Activated T-cell treated with anti-CD3 and anti-CD28 coated beads, Interleukin-2, amount 50 U/mL, for 4 hours (primary cell): ENCODE data around the gene PAIP2. TPM values are rescaled to one million over a fixed set of nuclear protein-coding genes. Genes with fewer than 3 reads are reported as not detected.
"Not testable (repeated sequence)": the region's sequence is repeated elsewhere in the genome, so short reads cannot be mapped to it uniquely, and the experiment has no call there.

ENCODE experiments used
- ATAC-seq, 2 donors: fragments of 200-7000 bp; cut with Tn5 transposase; one replicate each; pipeline ENCODE4 v1.10.0; 2021
- DNase-seq: peaks from one replicate; pipeline ENCODE4 v3.0.0-alpha.2; 2020
- H3K27me3 Mint-ChIP-seq: one replicate; pipeline ENCODE4 v1.8.0; 2021; ENCODE audit warnings: low read depth, mixed read lengths
- H3K36me3 Mint-ChIP-seq: one replicate; pipeline ENCODE4 v1.8.0; 2022; ENCODE audit warnings: mixed read lengths; ENCODE audit not compliant: insufficient read depth
- H3K4me1 Mint-ChIP-seq: one replicate; pipeline ENCODE4 v1.8.0; 2021; ENCODE audit warnings: low read depth, mixed read lengths
- H3K4me3 Mint-ChIP-seq: one replicate; pipeline ENCODE4 v1.8.0; 2021; ENCODE audit warnings: mild to moderate bottlenecking, moderate library complexity, mixed read lengths
- H3K9me3 Mint-ChIP-seq: one replicate; pipeline ENCODE4 v1.8.0; 2021; ENCODE audit warnings: mixed read lengths
- total RNA-seq, 3 donors: library from RNA; stranded (reverse); gene quantifications; one replicate each; pipeline ENCODE4 v1.2.1, GENCODE V29; 2021

The PAIP2 gene
- total RNA-seq, 3 donors from 2014 or later, result 47.0 to 59.9 (median 50.5) TPM

DNA sequence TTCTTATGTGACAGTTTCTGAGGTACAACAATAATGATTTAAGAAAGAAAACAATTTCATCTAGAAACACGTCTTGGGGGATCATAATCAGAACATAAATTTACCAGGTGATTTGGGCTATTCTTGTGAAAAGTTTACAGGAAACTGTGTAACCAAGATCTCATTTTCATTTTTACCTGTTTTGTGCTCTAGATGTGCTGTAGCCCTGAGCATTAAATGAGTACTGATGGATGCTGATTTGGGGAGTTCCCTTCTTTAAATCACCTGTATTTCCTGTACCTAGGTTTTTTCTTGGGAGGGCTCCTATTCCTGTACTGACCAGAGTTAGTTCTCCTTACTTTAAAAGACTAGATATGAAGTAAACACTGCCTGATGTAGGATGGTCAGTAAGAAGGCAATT, 35.5 kb upstream of the PAIP2 start:
- no peaks in the 10 kb centered on the region for H3K9me3 Mint-ChIP-seq
- no peaks in the 10 kb centered on the region for H3K27me3 Mint-ChIP-seq
- peaks cover 22% of the 10 kb centered on the region for H3K36me3 Mint-ChIP-seq
- H3K4me1 Mint-ChIP-seq, result peaks cover 95% of the 10 kb centered on the region
- peak overlapping the region; percentile 52 for H3K4me3 Mint-ChIP-seq
- DNase-seq (no peak), ATAC-seq (peak; percentile 40 to 52)

DNA sequence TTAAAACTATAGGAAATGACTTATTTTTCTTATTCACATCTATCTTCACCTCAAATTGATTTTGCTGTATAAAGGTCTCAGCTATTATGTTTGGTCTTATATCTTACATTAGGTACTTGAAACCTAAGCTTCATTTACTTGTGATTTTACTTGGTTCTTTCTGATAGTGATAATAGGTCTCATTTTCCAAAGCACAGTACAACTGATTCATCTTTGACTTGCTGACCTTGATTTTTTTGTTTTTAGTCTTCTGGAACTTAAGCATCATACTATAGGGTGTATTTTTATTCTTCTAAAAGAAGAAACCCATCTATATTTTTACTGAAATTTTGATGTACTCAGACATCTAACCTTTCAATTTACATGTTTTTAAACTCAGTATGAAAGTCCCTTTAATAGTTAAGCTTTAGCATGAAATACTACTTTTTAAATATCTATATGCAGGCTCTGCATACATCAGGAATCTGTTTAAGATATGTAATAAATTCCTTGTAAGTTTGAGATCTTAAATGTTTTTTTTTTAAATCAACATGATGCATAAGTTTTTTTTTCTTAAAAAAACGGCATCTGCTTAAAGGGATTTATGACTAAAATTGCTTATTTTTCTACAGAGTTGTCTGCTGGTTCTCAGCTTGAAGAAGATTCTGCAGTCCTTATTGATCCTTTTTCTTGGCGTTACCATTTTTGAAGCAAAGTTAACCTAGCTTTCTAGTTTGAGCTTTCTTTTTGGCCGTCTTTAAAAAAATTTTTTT, 34.9 kb upstream of the PAIP2 start:
- peak overlapping the region; percentile 37 for H3K4me3 Mint-ChIP-seq
- no peaks in the 10 kb centered on the region for H3K27me3 Mint-ChIP-seq
- no peaks in the 10 kb centered on the region for H3K9me3 Mint-ChIP-seq
- ATAC-seq (peak; percentile 43 to 49), DNase-seq (no peak)
- H3K4me1 Mint-ChIP-seq, result peaks cover 91% of the 10 kb centered on the region
- peaks cover 20% of the 10 kb centered on the region for H3K36me3 Mint-ChIP-seq

DNA sequence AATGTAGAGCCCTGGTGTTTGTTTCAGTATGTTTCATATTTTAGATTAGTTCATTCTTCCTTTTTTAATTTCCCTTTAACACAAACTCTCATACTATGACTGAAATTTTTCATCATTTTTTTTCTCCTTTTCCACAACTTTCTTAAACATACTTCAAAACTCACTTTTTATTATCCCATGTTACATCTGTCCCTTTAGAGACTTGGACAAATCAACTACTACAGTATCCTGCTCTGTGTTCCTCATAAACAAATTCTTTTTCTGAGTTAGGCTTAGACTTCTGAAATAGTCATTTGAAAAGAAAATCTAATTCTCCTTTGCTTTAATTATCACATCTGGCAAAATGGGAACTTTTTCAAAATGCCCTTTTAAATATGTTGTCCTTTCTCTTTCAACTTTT, 32.9 kb upstream of the PAIP2 start:
- Mint-ChIP-seq H3K4me1 (peaks cover 83% of the 10 kb centered on the region), H3K27me3 (no peaks in the 10 kb centered on the region)

DNA sequence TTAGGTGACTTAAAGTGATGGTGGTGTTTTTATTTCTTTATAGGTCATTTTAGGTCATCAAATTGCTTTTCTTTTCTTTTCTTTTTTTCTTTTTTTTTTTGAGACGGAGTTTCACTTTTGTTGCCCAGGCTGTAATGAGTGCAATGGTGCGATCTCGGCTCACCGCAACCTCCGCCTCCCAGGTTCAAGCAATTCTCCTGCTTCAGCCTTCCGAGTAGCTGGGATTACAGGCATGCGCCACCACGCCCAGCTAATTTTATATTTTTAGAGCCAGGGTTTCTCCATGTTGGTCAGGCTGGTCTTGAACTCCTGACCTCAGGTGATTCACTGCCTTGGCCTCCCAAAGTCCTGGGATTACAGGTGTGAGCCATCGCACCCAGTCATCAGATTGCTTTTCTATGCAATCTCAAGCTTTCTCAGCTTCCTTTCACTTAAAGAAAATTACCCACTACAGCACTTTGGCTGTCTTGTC, 30.9 kb upstream of the PAIP2 start:
- ATAC-seq, result peak in 1 of 2 donors; percentile 33
- peak overlapping the region; percentile 14 for H3K4me3 Mint-ChIP-seq
- not testable (repeated sequence) for H3K9me3 Mint-ChIP-seq, DNase-seq, H3K27me3 Mint-ChIP-seq
- peaks cover 22% of the 10 kb centered on the region for H3K36me3 Mint-ChIP-seq
- H3K4me1 Mint-ChIP-seq, result peaks cover 79% of the 10 kb centered on the region

More for the DNA sequence above, 32.9 kb upstream of the PAIP2 start:
- no peaks in the 10 kb centered on the region for H3K9me3 Mint-ChIP-seq
- no peak for ATAC-seq
- peak overlapping the region; percentile 63 for H3K4me3 Mint-ChIP-seq
- no peak for DNase-seq
- peaks cover 16% of the 10 kb centered on the region for H3K36me3 Mint-ChIP-seq

DNA sequence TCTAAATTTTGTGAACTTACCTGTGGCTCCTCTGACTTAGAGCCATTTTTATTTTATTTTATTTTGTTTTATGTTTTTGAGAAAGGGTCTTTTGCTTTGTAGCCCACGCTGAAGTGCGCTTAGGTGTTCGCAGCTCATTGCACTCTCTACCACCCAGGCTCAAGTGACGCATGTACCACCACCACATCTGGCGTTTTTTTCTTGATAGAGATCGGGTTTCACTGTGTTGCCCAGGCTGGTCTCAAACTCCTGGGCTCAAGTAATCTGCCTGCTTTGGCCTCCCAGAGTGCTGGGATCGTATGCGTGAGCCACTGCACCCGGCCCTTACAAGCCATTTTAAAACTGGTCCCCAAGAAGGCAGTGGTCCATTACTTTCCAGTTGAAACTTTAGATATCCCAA, 29.6 kb upstream of the PAIP2 start:
- no peak for ATAC-seq
- peaks cover 23% of the 10 kb centered on the region for H3K36me3 Mint-ChIP-seq

DNA sequence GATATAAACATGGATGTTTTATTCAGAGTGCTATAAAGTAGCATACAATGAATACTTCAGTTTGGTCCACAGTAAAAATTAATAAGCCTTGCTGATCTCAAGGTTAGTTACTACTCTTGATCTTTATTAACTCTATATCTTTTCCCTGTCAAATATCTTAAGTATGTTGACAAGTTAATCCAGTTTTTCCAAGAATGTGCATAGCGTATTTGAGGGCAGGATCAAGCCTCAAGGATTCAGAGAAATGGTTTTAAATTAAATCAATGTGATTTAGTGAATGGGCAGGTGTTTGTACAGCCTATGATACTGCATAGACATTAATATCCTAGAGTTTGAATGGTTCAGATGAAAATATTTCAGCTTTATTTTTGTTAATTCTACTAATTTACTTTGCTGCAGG, 27.4 kb upstream of the PAIP2 start:
- H3K4me1 Mint-ChIP-seq, result peaks cover 46% of the 10 kb centered on the region
- H3K4me3 Mint-ChIP-seq, result no peak overlapping the region
- H3K36me3 Mint-ChIP-seq, result peaks cover 13% of the 10 kb centered on the region
- DNase-seq, result no peak
- ATAC-seq, result no peak
- H3K9me3 Mint-ChIP-seq, result no peaks in the 10 kb centered on the region
- H3K27me3 Mint-ChIP-seq, result no peaks in the 10 kb centered on the region

More for the DNA sequence above, 29.6 kb upstream of the PAIP2 start:
- Mint-ChIP-seq H3K4me1 (peaks cover 68% of the 10 kb centered on the region), H3K4me3 (no peak overlapping the region), H3K9me3 (no peaks in the 10 kb centered on the region), H3K27me3 (no peaks in the 10 kb centered on the region)
- DNase-seq, result no peak

DNA sequence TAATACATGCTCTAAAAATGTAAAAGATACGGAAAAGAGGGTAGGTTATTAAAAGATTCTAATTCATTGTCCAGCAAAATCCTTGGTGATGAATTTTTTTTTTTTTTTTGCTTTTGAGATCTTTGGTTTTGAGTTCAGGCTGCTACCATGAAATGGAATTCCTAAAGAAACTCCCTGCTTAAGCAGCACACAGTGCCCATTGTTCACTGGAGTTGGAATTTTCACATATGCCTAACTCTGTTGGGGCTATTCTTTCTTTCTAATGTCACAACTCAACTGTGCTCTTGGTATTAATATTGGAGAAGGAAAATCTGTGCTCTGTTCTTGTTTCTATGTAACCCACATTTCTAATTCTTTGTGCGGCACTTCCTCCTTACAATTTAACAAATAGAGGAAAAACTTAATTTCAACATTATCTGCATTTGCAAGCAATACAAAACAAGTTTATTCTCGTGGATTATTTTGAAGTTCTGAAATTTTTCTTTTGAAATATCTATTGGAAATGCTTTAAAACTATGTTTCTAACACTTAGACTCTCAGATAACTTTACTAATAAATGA, 26.5 kb upstream of the PAIP2 start:
- H3K4me1 Mint-ChIP-seq, result peaks cover 37% of the 10 kb centered on the region
- no peak overlapping the region for H3K4me3 Mint-ChIP-seq
- peaks cover 13% of the 10 kb centered on the region for H3K36me3 Mint-ChIP-seq
- ATAC-seq (no peak), DNase-seq (no peak)
- no peaks in the 10 kb centered on the region for H3K9me3 Mint-ChIP-seq
- H3K27me3 Mint-ChIP-seq, result no peaks in the 10 kb centered on the region

DNA sequence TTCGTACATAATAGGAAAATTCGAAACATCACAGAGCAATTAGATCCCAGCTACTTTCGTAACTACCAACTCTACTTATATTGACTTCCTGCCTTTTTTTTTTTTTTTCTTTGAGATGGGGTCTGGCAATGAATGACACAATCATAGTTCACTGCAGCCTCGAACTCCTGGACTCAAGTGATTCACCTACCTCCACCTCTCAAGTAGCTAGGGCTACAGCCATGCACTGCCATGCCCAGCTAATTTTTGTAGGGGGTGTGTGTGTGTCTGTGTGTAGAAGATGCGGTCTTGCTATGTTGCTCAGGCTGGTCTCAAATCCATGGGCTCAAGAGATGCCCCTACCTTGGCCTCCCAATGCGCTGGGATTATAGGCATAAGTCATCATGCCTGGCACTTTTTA, 5.8 kb upstream of the PAIP2 start:
- no peaks in the 10 kb centered on the region for H3K27me3 Mint-ChIP-seq
- peaks cover 12% of the 10 kb centered on the region for H3K36me3 Mint-ChIP-seq
- peak; percentile 27 to 36 for ATAC-seq
- H3K4me1 Mint-ChIP-seq, result peaks cover 14% of the 10 kb centered on the region
- no peak for DNase-seq
- no peaks in the 10 kb centered on the region for H3K9me3 Mint-ChIP-seq
- no peak overlapping the region for H3K4me3 Mint-ChIP-seq

DNA sequence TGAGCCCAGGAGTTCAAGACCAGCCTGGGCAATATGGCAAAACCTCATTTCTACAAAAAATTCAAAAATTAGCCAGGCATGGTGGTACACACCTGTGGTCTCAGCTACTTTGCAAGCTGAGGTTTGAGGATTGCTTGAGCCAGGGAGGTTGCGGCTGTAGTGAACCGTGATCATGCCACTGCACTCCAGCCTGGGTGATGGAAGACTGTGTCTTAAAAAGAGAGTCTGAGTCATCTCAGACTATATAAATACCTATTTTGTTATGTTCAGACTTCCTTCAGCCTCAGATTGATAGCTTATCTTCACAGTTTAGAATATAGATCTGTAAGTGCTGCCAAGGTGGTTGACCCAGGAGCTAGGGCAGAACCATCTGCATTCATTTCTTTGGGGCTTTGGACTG, 1.6 kb upstream of the PAIP2 start:
- H3K36me3 Mint-ChIP-seq, result peaks cover 8% of the 10 kb centered on the region

DNA sequence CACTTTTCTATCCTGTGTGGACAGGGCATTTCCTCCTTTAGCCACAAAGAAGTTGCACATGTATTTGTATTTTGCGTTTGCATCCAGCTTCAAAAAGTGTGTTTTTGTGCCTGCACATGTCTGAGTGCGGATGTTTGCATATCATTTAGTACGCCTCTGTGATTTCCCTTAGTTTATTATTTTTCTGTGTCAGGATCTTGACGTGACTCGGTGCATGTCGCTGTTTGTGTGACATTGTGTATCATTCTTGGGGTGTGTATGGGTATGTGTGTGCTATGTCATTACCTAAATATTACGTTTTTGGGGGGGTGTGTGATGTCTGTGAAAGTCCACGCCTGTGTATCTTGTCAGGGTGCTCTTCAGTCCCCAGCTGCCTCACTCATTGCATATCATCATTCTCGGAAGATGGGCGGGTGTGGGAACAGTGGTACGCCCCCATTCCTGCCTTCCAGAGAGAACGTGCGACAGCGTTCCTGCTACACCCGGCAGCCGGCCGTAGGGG, 416 bp upstream of the PAIP2 start:
- H3K4me1 Mint-ChIP-seq, result peaks cover 49% of the 10 kb centered on the region
- ATAC-seq (no peak), DNase-seq (no peak)
- no peaks in the 10 kb centered on the region for H3K9me3 Mint-ChIP-seq
- H3K27me3 Mint-ChIP-seq, result no peaks in the 10 kb centered on the region
- H3K4me3 Mint-ChIP-seq, result peak overlapping the region; percentile 100
- peaks cover 13% of the 10 kb centered on the region for H3K36me3 Mint-ChIP-seq

More for the DNA sequence above, 1.6 kb upstream of the PAIP2 start:
- H3K4me3 Mint-ChIP-seq, result peak overlapping the region; percentile 19
- DNase-seq, result no peak
- H3K4me1 Mint-ChIP-seq, result peaks cover 48% of the 10 kb centered on the region
- no peak for ATAC-seq
- H3K27me3 Mint-ChIP-seq, result no peaks in the 10 kb centered on the region
- H3K9me3 Mint-ChIP-seq, result no peaks in the 10 kb centered on the region

DNA sequence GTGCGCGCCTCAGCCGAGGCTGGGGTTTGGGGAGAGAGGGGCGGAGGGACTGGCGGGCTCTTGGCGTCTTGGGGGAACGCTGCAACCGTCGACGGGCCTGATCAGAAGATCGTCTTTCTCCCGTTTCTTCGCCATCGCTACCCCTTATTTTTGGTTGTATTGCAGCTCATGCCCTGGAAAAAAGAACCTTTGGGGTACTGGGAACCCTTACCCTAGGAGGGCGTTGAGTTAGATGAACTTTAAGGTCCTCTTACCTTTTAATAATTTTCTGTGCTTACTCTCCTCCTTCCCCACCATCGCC, 719 bp downstream of the PAIP2 start:
- DNase-seq (peak; percentile 69), ATAC-seq (peak; percentile 75 to 79)
- no peaks in the 10 kb centered on the region for H3K27me3 Mint-ChIP-seq
- H3K4me1 Mint-ChIP-seq, result peaks cover 50% of the 10 kb centered on the region
- peak overlapping the region; percentile 100 for H3K4me3 Mint-ChIP-seq
- peaks cover 15% of the 10 kb centered on the region for H3K36me3 Mint-ChIP-seq
- no peaks in the 10 kb centered on the region for H3K9me3 Mint-ChIP-seq

DNA sequence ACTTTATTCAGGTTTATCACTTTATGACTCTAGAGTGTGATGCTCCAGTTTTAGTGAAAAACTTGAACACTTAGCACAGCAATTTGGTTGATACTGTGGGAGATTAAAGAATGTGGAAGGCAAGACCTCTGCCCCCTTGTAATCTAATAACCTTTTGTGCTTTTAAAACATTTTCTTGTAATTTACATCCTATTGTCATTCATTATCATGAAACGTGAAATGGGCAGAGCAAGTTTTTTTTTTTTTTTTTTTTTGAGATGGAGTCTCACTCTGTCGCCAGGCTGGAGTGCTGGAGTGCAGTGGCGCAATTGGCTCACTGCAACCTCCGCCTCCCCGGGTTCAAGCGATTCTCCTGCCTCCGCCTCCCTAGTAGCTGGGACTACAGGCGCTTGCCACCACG, 1.8 kb downstream of the PAIP2 start:
- H3K4me1 Mint-ChIP-seq, result peaks cover 50% of the 10 kb centered on the region
- H3K36me3 Mint-ChIP-seq, result peaks cover 16% of the 10 kb centered on the region
- DNase-seq (no peak), ATAC-seq (no peak)
- no peaks in the 10 kb centered on the region for H3K9me3 Mint-ChIP-seq
- H3K4me3 Mint-ChIP-seq, result peak overlapping the region; percentile 100
- H3K27me3 Mint-ChIP-seq, result no peaks in the 10 kb centered on the region

DNA sequence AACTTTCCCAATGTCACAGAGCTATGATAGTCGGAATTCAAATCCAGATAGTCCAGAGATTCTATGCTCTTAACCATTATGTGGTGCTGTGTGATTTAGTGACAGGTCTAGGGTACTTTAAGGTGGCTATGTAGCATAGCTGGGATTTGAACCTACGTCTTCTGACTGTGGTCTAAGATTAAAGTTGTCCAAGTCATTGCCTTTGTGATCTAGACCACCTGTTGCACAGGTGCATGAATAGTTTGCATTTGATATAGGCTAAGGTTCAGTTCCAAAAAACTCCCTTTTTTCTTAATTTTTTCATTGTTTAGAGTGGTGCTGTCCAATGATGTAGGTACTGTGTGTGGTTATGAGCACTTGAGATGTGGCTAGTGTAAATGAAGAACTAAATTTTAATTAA, 2.5 kb downstream of the PAIP2 start:
- Mint-ChIP-seq H3K36me3 (peaks cover 16% of the 10 kb centered on the region), H3K4me3 (peak overlapping the region; percentile 52), H3K27me3 (no peaks in the 10 kb centered on the region), H3K9me3 (no peaks in the 10 kb centered on the region), H3K4me1 (peaks cover 54% of the 10 kb centered on the region)
- DNase-seq, result no peak
- ATAC-seq, result no peak

DNA sequence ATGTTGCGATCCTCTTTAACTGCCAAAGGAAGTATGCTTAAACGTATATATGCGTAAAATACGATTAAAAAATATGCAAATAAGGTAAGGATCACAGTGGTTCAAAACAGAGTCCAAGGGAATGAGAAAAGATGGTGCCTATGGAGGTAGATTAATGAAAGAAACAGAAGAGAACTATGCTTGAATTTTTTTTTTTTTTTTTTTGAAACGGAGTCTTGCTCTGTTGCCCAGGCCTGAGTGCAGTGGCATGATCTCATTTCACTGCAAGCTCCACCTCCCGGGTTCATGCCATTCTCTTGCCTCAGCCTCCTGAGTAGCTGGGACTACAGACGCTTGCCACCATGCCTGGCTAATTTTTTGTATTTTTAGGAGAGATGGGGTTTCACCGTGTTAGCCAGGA, 3.8 kb downstream of the PAIP2 start:
- H3K4me1 Mint-ChIP-seq, result peaks cover 54% of the 10 kb centered on the region
- not testable (repeated sequence) for H3K4me3 Mint-ChIP-seq, ATAC-seq, H3K9me3 Mint-ChIP-seq, H3K27me3 Mint-ChIP-seq, DNase-seq
- peaks cover 16% of the 10 kb centered on the region for H3K36me3 Mint-ChIP-seq

DNA sequence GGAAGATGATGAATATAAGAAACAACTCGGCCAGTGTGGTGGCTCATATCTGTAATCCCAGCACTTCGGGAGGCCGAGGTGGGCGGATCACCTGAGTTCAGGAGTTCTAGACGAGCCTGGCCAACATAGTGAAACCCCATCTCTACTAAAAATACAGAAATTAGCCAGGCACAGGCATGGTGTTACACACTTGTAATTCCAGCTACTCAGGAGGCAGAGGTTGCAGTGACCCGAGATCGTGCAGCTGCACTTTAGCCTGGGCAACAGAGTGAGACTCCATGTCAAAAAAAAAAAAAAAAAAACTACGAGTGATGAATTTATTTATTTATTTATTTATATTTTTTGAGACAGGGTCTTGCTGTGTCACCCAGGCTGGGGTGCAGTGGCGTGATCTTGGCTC, 6.2 kb downstream of the PAIP2 start:
- not testable (repeated sequence) for ATAC-seq

More for the DNA sequence above, 6.2 kb downstream of the PAIP2 start:
- H3K9me3 Mint-ChIP-seq, H3K4me3 Mint-ChIP-seq, H3K27me3 Mint-ChIP-seq, DNase-seq: not testable (repeated sequence)
- Mint-ChIP-seq H3K36me3 (peaks cover 16% of the 10 kb centered on the region), H3K4me1 (peaks cover 49% of the 10 kb centered on the region)
